ENCODE results near the gene PRUNE1. TPM values are rescaled to one million over a fixed set of nuclear protein-coding genes. Genes with fewer than 3 reads are reported as not detected.
A peak's percentile ranks its signal among the peaks of the same experiment; 100 is the strongest.

Gene PRUNE1
- total RNA-seq, 6 donors from 2014 or later: 16.3 to 28.3 (median 21.2) TPM

GRCh38 chr1:150964164-150964489, 44.1 kb upstream of the PRUNE1 start:
- no peaks in the 10 kb centered on the region for H3K27me3 ChIP-seq
- no peak for DNase-seq
- TF ChIP-seq POLR2AphosphoS5 (IDR thresholded peaks at IDR 0.05) (no peak), EP300 (IDR thresholded peaks at IDR 0.05) (no peak), CTCF (IDR thresholded peaks at IDR 0.05) (no peak), POLR2A (IDR thresholded peaks at IDR 0.05) (no peak)

GRCh38 chr1:150965605-150966004, 42.6 kb upstream of the PRUNE1 start:
- Histone ChIP-seq H3K27me3 (no peaks in the 10 kb centered on the region), H3K4me3 (no peak overlapping the region), H3K36me3 (peaks cover 55 to 86% (median 76%) of the 10 kb centered on the region in 4 donors), H3K9me3 (no peaks in the 10 kb centered on the region), H3K4me1 (peaks cover 9 to 24% (median 15%) of the 10 kb centered on the region in 4 donors), H3K27ac (no peak overlapping the region)
- ATAC-seq (ENCODE audit: low FRiP score in 2 of 2): no peak
- no peak for DNase-seq
- no peak for TF ChIP-seq POLR2AphosphoS5 (IDR thresholded peaks at IDR 0.05)
- TF ChIP-seq CTCF (IDR thresholded peaks at IDR 0.05): no peak
- TF ChIP-seq POLR2A (IDR thresholded peaks at IDR 0.05): no peak
- TF ChIP-seq EP300 (IDR thresholded peaks at IDR 0.05): no peak
- WGBS, 2 donors: 86 to 93% methylated on average over 4 of the region's 4 CpGs

More at GRCh38 chr1:150964164-150964489, 44.1 kb upstream of the PRUNE1 start:
- 80% methylated on average over 5 of the region's 5 CpGs for WGBS, 2 donors
- no peak overlapping the region for H3K4me3 ChIP-seq
- H3K27ac ChIP-seq: peak overlapping the region in 1 of 4 donors; percentile 42
- H3K9me3 ChIP-seq: no peaks in the 10 kb centered on the region
- ATAC-seq (ENCODE audit: low FRiP score in 2 of 2): no peak
- peaks cover 0 to 9% (median 4%) of the 10 kb centered on the region in 4 donors for H3K4me1 ChIP-seq
- peaks cover 68 to 100% (median 91%) of the 10 kb centered on the region in 4 donors for H3K36me3 ChIP-seq

GRCh38 chr1:150966011-150966410, 42.2 kb upstream of the PRUNE1 start:
- no peak overlapping the region for H3K4me3 ChIP-seq
- no peak for ATAC-seq (ENCODE audit: low FRiP score in 2 of 2)
- peaks cover 51 to 82% (median 72%) of the 10 kb centered on the region in 4 donors for H3K36me3 ChIP-seq
- 79 to 87% methylated on average over 6 of the region's 6 CpGs for WGBS, 2 donors
- H3K27me3 ChIP-seq: no peaks in the 10 kb centered on the region
- no peak overlapping the region for H3K27ac ChIP-seq
- peaks cover 14 to 28% (median 19%) of the 10 kb centered on the region in 4 donors for H3K4me1 ChIP-seq
- TF ChIP-seq CTCF (IDR thresholded peaks at IDR 0.05) (no peak), POLR2A (IDR thresholded peaks at IDR 0.05) (no peak), POLR2AphosphoS5 (IDR thresholded peaks at IDR 0.05) (no peak), EP300 (IDR thresholded peaks at IDR 0.05) (no peak)
- DNase-seq: no peak
- H3K9me3 ChIP-seq: no peaks in the 10 kb centered on the region

GRCh38 chr1:150967936-150968335, 40.3 kb upstream of the PRUNE1 start:
- Histone ChIP-seq H3K9me3 (no peaks in the 10 kb centered on the region), H3K4me3 (no peak overlapping the region), H3K36me3 (peaks cover 49 to 62% (median 58%) of the 10 kb centered on the region in 4 donors), H3K4me1 (peaks cover 31 to 47% (median 38%) of the 10 kb centered on the region in 4 donors), H3K27me3 (no peaks in the 10 kb centered on the region), H3K27ac (peak overlapping the region in 3 of 4 donors; percentile 18 to 55 (median 27))
- no peak for TF ChIP-seq EP300 (IDR thresholded peaks at IDR 0.05)
- TF ChIP-seq POLR2A (IDR thresholded peaks at IDR 0.05): no peak
- TF ChIP-seq POLR2AphosphoS5 (IDR thresholded peaks at IDR 0.05): no peak
- TF ChIP-seq CTCF (IDR thresholded peaks at IDR 0.05): no peak
- 97% methylated on average over 13 of the region's 13 CpGs for WGBS, 2 donors
- DNase-seq (peak in 1 of 2 donors; percentile 52), ATAC-seq (ENCODE audit: low FRiP score in 2 of 2) (no peak)

GRCh38 chr1:150968491-150968890, 39.8 kb upstream of the PRUNE1 start:
- Histone ChIP-seq H3K36me3 (peaks cover 49 to 57% (median 54%) of the 10 kb centered on the region in 4 donors), H3K27ac (peak overlapping the region in 2 of 4 donors; percentile 27 to 55), H3K4me1 (peaks cover 32 to 53% (median 44%) of the 10 kb centered on the region in 4 donors), H3K27me3 (no peaks in the 10 kb centered on the region), H3K4me3 (no peak overlapping the region), H3K9me3 (no peaks in the 10 kb centered on the region)
- WGBS, 2 donors: 85 to 95% methylated on average over 4 of the region's 4 CpGs
- ATAC-seq (ENCODE audit: low FRiP score in 2 of 2): no peak
- TF ChIP-seq CTCF (IDR thresholded peaks at IDR 0.05) (no peak), POLR2A (IDR thresholded peaks at IDR 0.05) (no peak), EP300 (IDR thresholded peaks at IDR 0.05) (no peak), POLR2AphosphoS5 (IDR thresholded peaks at IDR 0.05) (no peak)
- DNase-seq: no peak
